PC-3 (cell line): Measurements from ENCODE around the gene MPHOSPH9. TPM values are rescaled to one million over a fixed set of nuclear protein-coding genes. Genes with fewer than 3 reads are reported as not detected.

ENCODE experiments used
- ATAC-seq: fragments of 200-7000 bp; cut with Tn5 transposase; 2 replicates; pipeline ENCODE4 v1.9.1; 2020; ENCODE audit warnings: mild to moderate bottlenecking, moderate library complexity
- BruUV-seq: library from RNA; stranded (reverse); fragments of 400-500 nt; replicated peaks from 2 replicates; lab custom pipeline; 2021; lab: Mats Ljungman, UMichigan
- CTCF ChIA-PET: fragments of 300-600 bp; sonication (Branson Sonifier 250); formaldehyde crosslinking; loops from one replicate; lab custom pipeline; 2022; ENCODE audit warnings: antibody characterized with exemption; lab: Charles Lee
- POLR2A ChIA-PET: fragments of 300-600 bp; sonication (Branson Sonifier 250); formaldehyde crosslinking; loops from one replicate; lab custom pipeline; 2022; ENCODE audit warnings: antibody characterized with exemption; ENCODE audit not compliant: unreplicated experiment; lab: Charles Lee
- DNase-seq: peaks from one replicate; pipeline ENCODE4 v3.0.0-alpha.2; 2015
- H2AFZ ChIP-seq: fragments of 300-600 bp; sonication (generic); 2 replicates; pipeline ENCODE4 v1.6.0; 2016; ENCODE audit warnings: antibody characterized with exemption, low read length
- H3F3A ChIP-seq: fragments of 300-600 bp; sonication (generic); one replicate; pipeline ENCODE4 v1.6.0; 2017; ENCODE audit warnings: antibody characterized with exemption, low read length, control low read depth, mild to moderate bottlenecking; ENCODE audit not compliant: unreplicated experiment
- H3K27ac ChIP-seq: fragments of 300-600 bp; sonication (generic); 2 replicates; pipeline ENCODE4 v1.5.1; 2016; ENCODE audit warnings: mild to moderate bottlenecking, low read length
- H3K27me3 ChIP-seq: fragments of 300-600 bp; sonication (generic); 2 replicates; pipeline ENCODE4 v1.6.1; 2016; ENCODE audit warnings: low read length, mixed read lengths
- H3K36me3 ChIP-seq: fragments of 300-600 bp; sonication (generic); 2 replicates; pipeline ENCODE4 v1.6.1; 2016; ENCODE audit warnings: low read depth, mixed run types, low read length, mixed read lengths
- H3K4me1 ChIP-seq: fragments of 300-600 bp; sonication (generic); 2 replicates; pipeline ENCODE4 v1.5.1; 2016; ENCODE audit warnings: low read length; ENCODE audit not compliant: insufficient read depth
- H3K4me2 ChIP-seq: fragments of 300-600 bp; sonication (generic); 2 replicates; pipeline ENCODE4 v1.6.0; 2016; ENCODE audit warnings: low read length
- H3K4me3 ChIP-seq: fragments of 300-600 bp; sonication (generic); 2 replicates; pipeline ENCODE4 v1.5.1; 2016; ENCODE audit warnings: mild to moderate bottlenecking, low read length, mixed read lengths
- H3K79me2 ChIP-seq: fragments of 300-600 bp; sonication (generic); 2 replicates; pipeline ENCODE4 v1.6.1; 2017; ENCODE audit warnings: low read length, mixed read lengths
- H3K9ac ChIP-seq: fragments of 300-600 bp; sonication (generic); 2 replicates; pipeline ENCODE4 v1.6.0; 2016; ENCODE audit warnings: mild to moderate bottlenecking, low read length
- H3K9me2 ChIP-seq: fragments of 300-600 bp; sonication (generic); replicated peaks from 2 replicates; pipeline ENCODE4 v1.6.1; 2016; ENCODE audit warnings: mixed run types, low read length, mixed read lengths
- H3K9me3 ChIP-seq: fragments of 300-600 bp; sonication (generic); 2 replicates; pipeline ENCODE4 v1.6.1; 2016; ENCODE audit warnings: low read length, mixed read lengths
- H4K20me1 ChIP-seq: fragments of 300-600 bp; sonication (generic); 2 replicates; pipeline ENCODE4 v1.6.1; 2016; ENCODE audit warnings: low read length, mixed read lengths
- EZH2 ChIP-seq: fragments of 300-600 bp; sonication (generic); IDR thresholded peaks from one replicate; pipeline ENCODE4 v1.6.1; 2017; ENCODE audit warnings: antibody characterized with exemption, mild to moderate bottlenecking, low read length; ENCODE audit not compliant: unreplicated experiment
- intact Hi-C: fragments of 100-400 bp; cut with micrococcal nuclease; formaldehyde crosslinking; loops from 2 replicates; pipeline ENCODE4 v1.9.0; 2023
- total RNA-seq: library from RNA; depleted of rRNA; stranded (reverse); fragments of >200 nt; gene quantifications from 2 replicates; pipeline ENCODE4 v1.2.3, GENCODE V29; 2014
- TF ChIP-seq, protein P1 (sequence below): fragments of 300-600 bp; sonication (generic); conservative IDR thresholded peaks from 2 replicates; pipeline ENCODE4 v1.5.1; 2017; ENCODE audit warnings: antibody characterized with exemption, low read depth, mild to moderate bottlenecking, low read length

The MPHOSPH9 gene
- total RNA-seq, 1 experiment from 2014 or later, result 42.5 TPM

DNA sequence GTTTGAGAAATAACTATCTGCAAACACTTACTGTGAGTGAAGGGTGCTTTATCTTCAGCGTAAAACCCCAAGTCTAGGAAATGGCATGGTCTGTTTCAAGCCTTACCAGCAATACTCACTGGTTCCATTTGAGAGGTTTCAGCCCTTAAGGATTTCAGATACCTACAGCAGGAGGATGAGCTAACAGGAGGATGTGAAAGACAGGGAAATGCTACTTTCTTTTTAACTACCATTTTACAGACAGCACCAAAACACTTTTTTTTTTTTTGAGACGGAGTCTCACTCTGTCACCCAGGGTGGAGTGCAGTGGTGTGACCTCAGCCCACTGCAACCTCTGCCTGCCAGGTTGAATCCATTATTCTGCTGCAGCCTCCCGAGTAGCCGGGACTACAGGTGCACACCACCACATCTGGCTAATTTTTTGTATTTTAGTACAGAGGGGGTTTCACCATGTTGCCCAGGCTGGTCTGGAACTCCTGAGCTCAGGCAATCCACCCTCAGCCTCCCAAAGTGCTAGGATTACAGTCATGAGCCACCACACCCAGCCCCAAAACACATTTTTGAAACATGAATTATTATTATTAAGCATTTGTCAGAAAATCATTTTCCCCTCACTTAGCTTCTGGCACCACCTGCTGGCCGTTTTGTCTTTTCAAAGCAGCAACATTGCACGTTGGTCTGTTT is 4.8 kb upstream of the MPHOSPH9 start:
- intact Hi-C loops, result loop anchor here (1.0 kb wide), 1 partner anchor 194 kb away; no protein-coding TSS in a partner anchor
- H3K27ac ChIP-seq, result no peak overlapping the region
- BruUV-seq, result no TSS peak

DNA sequence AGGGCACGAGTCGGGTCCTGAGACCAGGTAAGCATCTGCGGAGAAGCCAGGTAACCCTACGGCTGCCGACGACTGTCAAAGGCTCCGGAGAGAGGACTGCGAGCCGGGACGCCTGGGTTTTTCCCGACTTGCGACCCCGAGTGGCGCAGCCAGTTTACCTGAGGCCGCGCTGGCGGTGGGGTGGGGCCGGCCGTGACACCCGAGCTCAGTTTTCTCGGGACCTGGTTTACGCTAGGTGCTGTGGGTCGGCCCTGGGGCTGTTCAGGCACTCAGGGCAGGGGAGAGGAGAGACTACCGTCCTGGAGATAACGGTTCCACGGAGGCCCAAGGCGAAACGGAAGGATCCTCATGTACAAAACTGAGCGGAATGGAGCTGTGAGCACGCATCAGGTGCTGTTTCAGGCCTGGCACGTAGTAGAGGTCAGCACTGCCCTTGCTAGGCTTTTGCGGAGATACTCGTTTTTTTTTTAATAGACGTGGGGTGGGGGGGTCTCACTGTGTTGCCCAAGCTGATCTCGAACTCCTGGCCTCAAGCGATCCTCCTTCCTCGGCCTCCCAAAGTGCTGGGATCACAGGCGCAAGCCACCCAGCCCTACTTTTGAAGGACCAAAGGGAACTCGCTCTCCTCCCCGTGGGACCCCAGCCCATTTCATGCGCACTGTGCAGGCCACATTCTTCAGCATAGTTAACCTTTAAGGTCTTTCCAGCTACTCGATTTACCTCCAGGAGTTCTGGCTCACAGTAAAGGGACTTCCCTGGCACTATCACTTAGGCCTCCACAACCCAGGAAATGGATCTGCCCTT is 766 bp upstream of the MPHOSPH9 start:
- Histone ChIP-seq H3K4me1 (peaks cover 24% of the 10 kb centered on the region; the same call in 1 of the 2 replicates), H3K9me3 (no peaks in the 10 kb centered on the region), H3K9me2 (no peaks in the 10 kb centered on the region), H3K4me3 (peak overlapping the region; percentile 99), H3K79me2 (peaks cover 79% of the 10 kb centered on the region), H3K9ac (peak overlapping the region; percentile 91), H3K27ac (peak overlapping the region; percentile 52), H3K27me3 (no peaks in the 10 kb centered on the region), H4K20me1 (no peaks in the 10 kb centered on the region), H3F3A (no peaks in the 10 kb centered on the region), H3K4me2 (peak overlapping the region; percentile 96), H3K36me3 (peaks cover 5% of the 10 kb centered on the region; the same call in 1 of the 2 replicates), H2AFZ (peak overlapping the region; percentile 97)
- TSS peak; percentile 74 for BruUV-seq
- peak; percentile 25 for DNase-seq
- TF ChIP-seq, protein P1, sequence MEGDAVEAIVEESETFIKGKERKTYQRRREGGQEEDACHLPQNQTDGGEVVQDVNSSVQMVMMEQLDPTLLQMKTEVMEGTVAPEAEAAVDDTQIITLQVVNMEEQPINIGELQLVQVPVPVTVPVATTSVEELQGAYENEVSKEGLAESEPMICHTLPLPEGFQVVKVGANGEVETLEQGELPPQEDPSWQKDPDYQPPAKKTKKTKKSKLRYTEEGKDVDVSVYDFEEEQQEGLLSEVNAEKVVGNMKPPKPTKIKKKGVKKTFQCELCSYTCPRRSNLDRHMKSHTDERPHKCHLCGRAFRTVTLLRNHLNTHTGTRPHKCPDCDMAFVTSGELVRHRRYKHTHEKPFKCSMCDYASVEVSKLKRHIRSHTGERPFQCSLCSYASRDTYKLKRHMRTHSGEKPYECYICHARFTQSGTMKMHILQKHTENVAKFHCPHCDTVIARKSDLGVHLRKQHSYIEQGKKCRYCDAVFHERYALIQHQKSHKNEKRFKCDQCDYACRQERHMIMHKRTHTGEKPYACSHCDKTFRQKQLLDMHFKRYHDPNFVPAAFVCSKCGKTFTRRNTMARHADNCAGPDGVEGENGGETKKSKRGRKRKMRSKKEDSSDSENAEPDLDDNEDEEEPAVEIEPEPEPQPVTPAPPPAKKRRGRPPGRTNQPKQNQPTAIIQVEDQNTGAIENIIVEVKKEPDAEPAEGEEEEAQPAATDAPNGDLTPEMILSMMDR, result no peak
- peak; percentile 20 for ATAC-seq
- ChIA-PET POLR2A (interaction anchor here (0.5 to 1.1 kb wide), 6 partner anchors 25 to 489 kb away, joined by 3 to 10 read pairs (median 4); no protein-coding TSS in a partner anchor), CTCF (interaction anchor here (1.8 kb wide), 1 partner anchor 190 kb away, joined by 10 read pairs; no protein-coding TSS in a partner anchor)
- intact Hi-C loops, result loop anchor here (2.0 to 5.0 kb wide), 3 partner anchors 71 to 259 kb away; partner anchors contain the start of gene OGFOD2

More for the DNA sequence above, 4.8 kb upstream of the MPHOSPH9 start:
- ChIA-PET POLR2A (interaction anchor here (0.6 to 0.7 kb wide), 6 partner anchors 21 to 358 kb away, joined by 3 to 4 read pairs (median 4); no protein-coding TSS in a partner anchor), CTCF (interaction anchor here (0.5 to 1.7 kb wide), 19 partner anchors 8 to 346 kb away, joined by 3 to 19 read pairs (median 5); partner anchors contain the start of gene OGFOD2)
- Histone ChIP-seq H3K9me2 (no peaks in the 10 kb centered on the region), H3K4me2 (no peak overlapping the region), H3K9me3 (no peaks in the 10 kb centered on the region), H3K27me3 (no peaks in the 10 kb centered on the region), H3K4me1 (peaks cover 7% of the 10 kb centered on the region; the same call in 1 of the 2 replicates), H2AFZ (no peak overlapping the region), H3K36me3 (peaks cover 2% of the 10 kb centered on the region; the same call in 1 of the 2 replicates), H3K4me3 (no peak overlapping the region), H4K20me1 (no peaks in the 10 kb centered on the region), H3K9ac (no peak overlapping the region), H3K79me2 (peaks cover 53% of the 10 kb centered on the region), H3F3A (no peaks in the 10 kb centered on the region)
- ATAC-seq, result peak; percentile 33
- no peak for TF ChIP-seq EZH2
- TF ChIP-seq, protein P1, result peak; percentile 88
- DNase-seq, result peak; percentile 89
